GM12892 (cell line): ENCODE results near the gene MAP3K6.

Experiments used
- DNase-seq: peaks from one replicate; pipeline ENCODE4 v3.0.0; 2011; ENCODE audit not compliant: insufficient read length
- FAIRE-seq: peaks from 2 replicates; lab custom pipeline; 2011; peaks lifted over from hg19 to GRCh38; lab: Jason Lieb, UNC
- POLR2A ChIP-seq: IDR thresholded peaks from 2 replicates; pipeline ENCODE4 v1.6.1; 2011; ENCODE audit warnings: low read depth, low read length, control low read depth
- POLR2AphosphoS5 ChIP-seq: IDR thresholded peaks from 2 replicates; pipeline ENCODE4 v1.6.1; 2011; ENCODE audit warnings: low read depth, low read length, control low read depth
- TAF1 ChIP-seq: IDR thresholded peaks from 2 replicates; pipeline ENCODE4 v1.6.1; 2011; ENCODE audit warnings: low read depth, mild to moderate bottlenecking, control low read depth, low read length, borderline replicate concordance

The MAP3K6 gene

DNA sequence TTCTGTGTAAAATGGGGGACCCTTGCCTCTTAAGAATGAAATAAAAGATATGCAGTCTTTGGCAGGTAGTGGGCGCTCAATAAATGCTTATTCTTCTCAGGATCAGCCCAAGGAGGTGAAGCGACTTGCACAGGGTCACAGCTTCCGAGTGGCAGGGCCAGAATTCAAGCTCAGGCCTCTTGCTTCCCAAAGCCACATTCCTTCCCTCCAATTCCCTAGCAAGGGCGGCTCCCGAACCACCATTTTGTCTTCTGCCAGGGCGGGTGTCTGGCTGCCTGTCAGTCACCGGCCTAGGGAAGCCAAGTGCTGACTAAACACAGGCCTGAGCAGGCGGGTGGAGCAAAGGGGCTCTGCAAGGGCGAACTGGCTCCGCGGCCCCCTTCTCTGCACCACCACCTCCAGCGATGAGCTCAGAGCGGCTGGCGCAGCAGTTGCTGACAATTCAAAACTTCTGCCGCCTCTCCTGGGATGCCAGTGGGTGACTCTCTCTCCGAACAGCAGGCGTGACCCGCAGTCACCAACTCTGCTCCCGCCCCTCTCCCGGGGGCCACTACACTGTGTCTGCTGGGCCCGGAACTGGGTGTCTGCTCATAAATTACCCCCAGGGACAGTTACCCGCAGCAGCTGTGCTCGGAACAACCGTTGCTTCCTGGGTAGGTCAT is 36.4 kb upstream of the MAP3K6 start:
- no peak for TF ChIP-seq POLR2A
- no peak for TF ChIP-seq POLR2AphosphoS5
- no peak for TF ChIP-seq TAF1
- FAIRE-seq (peak; percentile 44), DNase-seq (no peak)

DNA sequence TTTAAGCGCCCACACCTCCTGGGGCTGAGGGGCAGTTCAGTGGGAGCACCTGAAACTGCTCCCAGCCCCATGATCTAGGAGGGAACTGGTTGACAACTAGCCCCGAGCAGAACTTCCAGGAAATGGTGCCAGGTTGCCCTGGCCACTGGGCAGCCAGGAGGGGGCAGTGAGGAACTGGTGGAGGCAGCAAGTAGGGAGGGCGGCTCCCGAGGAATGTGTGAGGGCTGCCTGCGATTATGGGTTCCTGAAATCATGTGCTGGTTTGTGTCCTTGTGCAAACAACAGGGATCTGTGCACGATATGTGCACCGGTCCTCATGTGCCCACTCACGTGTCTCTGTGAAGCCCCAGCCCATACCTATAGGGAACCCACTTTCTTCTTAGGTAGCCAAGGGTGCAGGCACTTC is 35.6 kb upstream of the MAP3K6 start:
- FAIRE-seq (no peak), DNase-seq (no peak)
- TF ChIP-seq POLR2AphosphoS5 (peak; percentile 34; the same call in 1 of the 2 replicates), POLR2A (no peak), TAF1 (no peak)

DNA sequence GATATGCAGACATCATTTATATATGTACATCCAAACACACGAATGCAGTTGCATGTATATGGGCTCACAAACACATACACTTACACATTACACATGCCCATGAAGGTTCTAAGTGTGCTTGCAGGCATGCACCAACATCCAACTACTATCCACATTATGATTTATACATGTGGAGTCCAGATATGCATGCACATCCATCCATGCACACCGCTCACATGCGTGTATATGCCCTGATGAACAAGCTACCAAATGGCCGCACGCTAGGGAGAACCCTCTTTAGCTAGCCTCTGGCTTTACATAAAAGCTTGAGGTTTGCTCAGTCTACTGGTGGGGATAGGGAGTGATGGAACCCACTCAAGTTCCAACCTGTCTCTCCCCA is 34.2 kb upstream of the MAP3K6 start:
- TF ChIP-seq POLR2AphosphoS5 = 0 out of 2 replicates have a peak, but pooled peaks have one; percentile 11
- no peak for TF ChIP-seq POLR2A
- FAIRE-seq = no peak
- no peak for DNase-seq

DNA sequence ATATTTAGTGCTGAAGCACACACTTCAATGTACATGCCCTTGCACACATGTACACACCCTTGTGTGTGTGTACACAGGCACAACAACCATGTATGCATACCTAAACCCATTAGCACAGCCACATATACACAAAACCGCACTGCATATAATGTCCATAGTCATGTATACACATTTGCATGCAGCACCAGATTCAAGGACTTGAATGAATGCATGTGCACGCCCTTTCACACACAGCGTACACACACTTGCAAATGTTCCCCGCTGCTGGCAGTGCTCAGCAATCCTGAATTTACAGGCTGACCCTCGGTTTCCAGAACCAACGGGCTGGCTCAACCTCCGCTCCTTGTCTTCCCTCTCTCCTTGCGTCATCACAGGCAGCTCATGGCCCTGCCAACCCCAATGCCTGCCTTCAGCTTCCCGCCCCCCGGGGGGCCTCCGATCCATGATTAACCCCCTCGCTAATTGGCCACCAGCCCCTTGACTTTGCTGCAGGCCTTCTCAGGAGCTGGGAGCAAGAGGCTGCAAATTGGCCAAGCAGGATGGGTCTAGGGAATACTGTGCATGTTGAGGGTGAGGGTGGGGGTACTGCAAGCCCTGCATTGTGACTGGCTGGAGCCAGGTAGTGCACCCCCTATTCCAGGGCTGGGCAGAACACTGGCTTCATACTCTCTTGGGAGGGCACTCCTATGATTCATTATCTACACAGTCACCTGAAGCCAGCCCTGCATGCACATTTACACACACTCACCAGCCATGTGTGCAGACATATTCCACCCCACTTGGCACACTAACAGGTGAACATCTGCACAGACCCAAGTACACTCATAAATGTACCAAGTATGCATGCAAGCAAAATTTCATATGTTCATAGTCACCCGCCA is 33.6 kb upstream of the MAP3K6 start:
- no peak for DNase-seq
- FAIRE-seq = no peak
- peak; percentile 46 for TF ChIP-seq POLR2AphosphoS5
- TF ChIP-seq POLR2A = peak; percentile 38
- TF ChIP-seq TAF1 = no peak

DNA sequence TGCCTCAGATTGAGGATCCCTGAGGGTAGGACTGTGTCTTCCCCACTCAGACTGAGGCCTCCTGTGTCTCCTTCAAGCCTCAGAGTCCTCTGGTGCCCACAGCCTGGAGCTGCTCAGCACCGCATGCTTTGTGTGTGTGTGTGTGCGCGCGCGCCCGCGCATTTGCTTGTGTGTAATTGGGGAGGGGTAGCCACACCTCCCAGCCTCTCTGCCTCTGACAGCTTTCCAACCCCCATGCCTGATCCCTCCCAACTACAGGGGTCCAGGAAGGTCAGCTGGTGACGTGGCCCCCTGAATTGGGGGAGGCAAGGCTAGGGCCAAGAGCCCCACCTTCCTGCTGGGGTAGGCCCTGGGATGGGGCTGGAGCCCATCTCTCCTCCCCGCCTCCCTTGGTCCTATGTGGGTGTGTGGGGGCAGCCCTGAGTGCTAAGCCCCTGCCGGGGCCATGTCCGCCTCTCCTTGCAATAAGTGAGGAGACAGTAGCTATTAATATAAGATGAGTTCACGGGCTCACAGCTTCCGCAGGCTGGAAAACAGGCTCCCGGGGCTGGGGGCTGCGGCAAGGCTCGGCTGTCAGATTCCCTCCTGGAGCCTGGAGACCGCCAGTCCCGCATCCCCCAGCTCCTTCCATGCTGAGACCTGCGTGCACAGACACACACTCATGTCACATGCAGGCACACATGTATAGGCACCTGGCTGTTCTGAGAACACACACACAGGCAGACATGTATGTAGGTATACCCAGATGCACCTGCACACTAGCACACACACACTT is 32.7 kb upstream of the MAP3K6 start:
- TF ChIP-seq TAF1 (no peak), POLR2AphosphoS5 (peak; percentile 26; the same call in 1 of the 2 replicates)
- FAIRE-seq (no peak), DNase-seq (no peak)

DNA sequence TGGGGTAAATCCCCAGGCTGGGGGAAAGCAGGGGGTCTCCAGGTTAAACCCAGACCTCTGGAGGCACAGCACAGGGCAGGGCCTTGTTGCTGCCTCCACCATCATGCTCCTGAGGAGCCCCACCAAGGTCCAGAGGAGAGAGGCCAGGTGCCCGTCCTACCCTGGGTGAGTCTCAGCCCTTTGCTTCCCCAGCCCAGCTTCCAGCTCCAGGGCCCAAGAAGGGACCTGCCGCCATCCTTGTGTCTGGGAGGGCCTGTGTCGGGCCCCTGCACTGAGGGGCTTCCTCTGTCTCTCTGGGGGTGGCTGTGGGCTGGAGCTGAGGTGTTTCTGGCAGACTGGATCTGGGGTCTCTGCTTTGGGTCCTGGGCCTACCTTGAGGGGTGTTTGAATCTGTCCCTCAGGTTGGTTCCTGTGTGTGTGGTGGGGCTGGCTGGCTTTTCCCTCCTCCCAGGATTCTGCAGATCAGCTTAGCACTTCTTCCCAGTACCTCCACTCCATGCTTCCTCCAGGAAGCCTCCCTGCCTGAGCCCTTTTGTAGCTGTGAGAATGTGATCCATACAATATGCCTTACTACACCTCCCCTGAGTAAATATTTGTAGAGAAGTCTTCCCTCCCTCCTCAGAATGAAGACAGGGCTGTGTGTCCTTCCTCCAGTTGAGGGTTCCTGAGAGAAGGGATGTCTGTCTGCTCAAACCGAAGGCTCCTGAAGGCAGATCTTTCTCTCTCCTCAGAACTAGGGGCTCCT is 31.8 kb upstream of the MAP3K6 start:
- TF ChIP-seq TAF1 (no peak), POLR2AphosphoS5 (no peak)
- DNase-seq = no peak
- no peak for FAIRE-seq

DNA sequence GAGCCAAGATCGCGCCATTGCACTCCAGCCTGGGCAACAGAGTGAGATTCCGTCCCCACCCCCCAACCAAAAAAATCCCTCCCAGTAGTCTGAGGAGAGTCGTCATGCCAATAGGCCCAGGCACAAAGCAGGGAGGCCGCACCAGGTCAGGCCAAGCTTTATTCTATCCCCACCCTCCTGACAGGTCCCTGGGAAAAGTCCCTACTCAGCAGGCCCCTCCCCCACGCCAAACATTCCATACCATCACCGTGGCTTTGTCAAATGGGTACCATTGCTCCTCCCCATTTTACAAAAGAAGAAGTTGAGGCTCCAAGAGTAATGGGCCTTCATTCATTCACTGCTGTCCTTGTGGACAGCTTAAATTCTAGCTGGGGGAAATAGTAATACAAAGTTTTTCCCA is 31.0 kb upstream of the MAP3K6 start:
- TF ChIP-seq POLR2A (no peak), TAF1 (no peak), POLR2AphosphoS5 (no peak)
- no peak for DNase-seq
- FAIRE-seq = no peak

DNA sequence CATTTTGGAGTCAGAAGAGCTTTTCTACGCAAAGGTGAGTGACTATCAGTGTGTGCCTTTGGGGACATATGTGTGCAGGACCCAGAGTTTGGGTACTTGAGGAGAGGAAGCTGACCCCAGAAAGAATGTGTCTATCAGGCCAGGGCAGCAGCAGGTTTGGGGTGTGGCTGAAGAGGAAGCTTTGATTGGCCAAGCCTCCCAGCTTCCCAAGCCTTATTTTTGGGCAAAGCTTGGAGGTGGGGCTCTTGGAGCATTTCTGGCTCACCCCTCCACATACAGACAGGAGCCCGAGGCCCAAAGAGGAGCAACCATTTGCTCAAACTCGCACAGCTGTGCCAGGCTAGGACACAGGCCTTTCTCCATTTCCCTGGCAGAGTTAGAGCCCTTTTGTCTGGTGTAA is 30.3 kb upstream of the MAP3K6 start:
- DNase-seq = no peak
- FAIRE-seq = no peak
- TF ChIP-seq TAF1 (no peak), POLR2AphosphoS5 (no peak), POLR2A (no peak)

DNA sequence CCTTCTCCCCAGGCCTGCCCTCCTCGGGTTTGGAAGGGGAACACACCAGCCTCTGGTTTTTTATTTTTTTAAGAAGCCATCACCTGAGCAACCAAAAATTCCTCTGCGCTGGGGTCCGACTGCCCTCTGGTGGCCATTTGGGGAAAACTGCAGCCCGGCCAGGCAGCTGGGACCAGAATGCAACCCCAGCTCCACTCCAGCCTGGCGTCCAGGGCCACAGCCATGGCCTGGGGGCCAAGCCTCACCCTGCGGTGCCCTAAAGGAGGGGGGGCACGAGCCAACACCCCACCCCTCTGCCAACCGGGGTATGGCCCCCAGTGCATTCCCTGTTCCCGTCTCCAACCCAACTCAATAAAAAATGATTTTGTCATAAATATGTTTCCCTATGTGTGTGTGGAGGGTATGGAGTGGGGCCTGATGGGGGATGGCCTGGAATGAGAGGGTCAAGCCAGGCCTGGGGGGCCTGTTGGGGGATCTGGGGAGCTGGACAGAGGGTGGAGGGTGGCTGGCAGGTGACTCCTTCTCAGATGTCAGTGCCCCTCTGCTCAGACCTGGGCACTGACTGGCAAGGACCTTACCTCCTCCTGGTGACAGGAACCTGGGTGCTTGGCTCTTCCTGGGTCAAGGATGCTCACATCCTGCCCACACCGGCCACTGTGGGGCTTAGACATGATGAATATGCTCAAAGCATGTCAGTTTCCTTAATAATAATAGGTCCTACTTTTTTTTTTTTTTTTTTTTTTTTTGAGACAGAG is 28.9 kb upstream of the MAP3K6 start:
- FAIRE-seq (peak; percentile 74), DNase-seq (peak; percentile 86)
- TF ChIP-seq POLR2AphosphoS5 (no peak), TAF1 (no peak), POLR2A (no peak)

DNA sequence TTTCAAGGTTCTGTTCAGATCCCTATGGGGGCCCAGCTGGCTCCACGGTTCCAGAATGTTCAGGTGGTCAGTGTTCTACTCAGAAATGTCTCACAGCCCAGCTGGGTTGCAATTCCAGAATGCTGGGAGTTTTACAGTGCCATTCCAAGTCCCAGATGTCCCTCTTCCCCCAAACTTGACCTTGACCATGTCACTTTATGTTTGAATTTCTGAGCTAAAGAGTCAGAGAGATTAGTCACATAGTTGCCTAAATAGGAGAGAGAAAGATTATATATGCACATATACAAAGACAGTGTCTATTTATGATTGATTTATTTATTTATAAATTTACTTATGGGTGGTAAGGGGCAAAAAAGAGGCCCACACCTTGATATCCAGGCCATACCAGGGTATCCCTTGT is 28.2 kb upstream of the MAP3K6 start:
- TF ChIP-seq POLR2A = no peak
- no peak for TF ChIP-seq TAF1
- no peak for TF ChIP-seq POLR2AphosphoS5
- FAIRE-seq (no peak), DNase-seq (no peak)
